Fibroblast of lung (primary cell): Measurements from ENCODE around the gene KRTAP8-1.

Source experiments
- CTCF ChIP-seq, 2 donors: IDR thresholded peaks in 1 of 2; conservative IDR thresholded peaks in 1 of 2; 1 replicate in 1 of 2; 2 replicates in 1 of 2; pipeline ENCODE4 v1.5.1; 2011 to 2012; ENCODE audit warnings: low read length in 2 of 2, control low read depth in 1 of 2, inconsistent platforms in 1 of 2, low read depth in 1 of 2, mild to moderate bottlenecking in 1 of 2
- EZH2 ChIP-seq: IDR thresholded peaks from 2 replicates; pipeline ENCODE4 v1.5.1; 2012; ENCODE audit warnings: low read length, control low read depth, mild to moderate bottlenecking; ENCODE audit errors: missing control alignments

GRCh38 chr21:30838536-30838935 is 25.5 kb upstream of the KRTAP8-1 start:
- TF ChIP-seq EZH2 = no peak
- no peak for TF ChIP-seq CTCF (conservative IDR thresholded peaks at IDR 0.05 in 1 of 2, IDR thresholded peaks at IDR 0.05 in 1 of 2; ENCODE audit: low read depth in 1 of 2, low read length in 2 of 2)
